ENCODE measurements around the gene MTA1.

The MTA1 gene

GRCh38 chr14:105401699-105402098 is 17.9 kb upstream of the MTA1 start:
- no peak overlapping the region for H3K4me3 ChIP-seq (replicated peaks; ENCODE audit: insufficient read depth, low read length)
- no peak overlapping the region for H3K27ac ChIP-seq (replicated peaks)
- no peak for DNase-seq (ENCODE audit: low read depth in 1 of 2, low spot score in 1 of 2)
- TF ChIP-seq POLR2AphosphoS5 (IDR thresholded peaks at IDR 0.05; ENCODE audit: low read depth): no peak
- TF ChIP-seq REST (IDR thresholded peaks at IDR 0.05; ENCODE audit: insufficient replicate concordance, low read depth): no peak
- no peaks in the 10 kb centered on the region for H3K27me3 ChIP-seq (ENCODE audit: insufficient read depth, poor library complexity, severe bottlenecking)

GRCh38 chr14:105408592-105408991 is 11.0 kb upstream of the MTA1 start:
- no peak for DNase-seq (ENCODE audit: low read depth in 1 of 2, low spot score in 1 of 2)
- Histone ChIP-seq H3K4me3 (replicated peaks; ENCODE audit: insufficient read depth, low read length) (no peak overlapping the region), H3K27ac (replicated peaks) (no peak overlapping the region), H3K27me3 (ENCODE audit: insufficient read depth, poor library complexity, severe bottlenecking) (peaks cover 12% of the 10 kb centered on the region)
- TF ChIP-seq GABPA (IDR thresholded peaks at IDR 0.05; ENCODE audit: low read depth) (no peak), CTCF (IDR thresholded peaks at IDR 0.05; ENCODE audit: insufficient read depth, low read length) (no peak), REST (IDR thresholded peaks at IDR 0.05; ENCODE audit: insufficient replicate concordance, low read depth) (no peak), SPI1 (IDR thresholded peaks at IDR 0.05; ENCODE audit: borderline replicate concordance, low read depth) (no peak)

- Histone ChIP-seq H3K27me3 (ENCODE audit: insufficient read depth, poor library complexity, severe bottlenecking) (peaks cover 12% of the 10 kb centered on the region), H3K4me3 (replicated peaks; ENCODE audit: insufficient read depth, low read length) (no peak overlapping the region), H3K27ac (replicated peaks) (no peak overlapping the region)
- TF ChIP-seq GABPA (IDR thresholded peaks at IDR 0.05; ENCODE audit: low read depth): no peak
- TF ChIP-seq SPI1 (IDR thresholded peaks at IDR 0.05; ENCODE audit: borderline replicate concordance, low read depth): no peak
- no peak for TF ChIP-seq REST (IDR thresholded peaks at IDR 0.05; ENCODE audit: insufficient replicate concordance, low read depth)
- no peak for TF ChIP-seq CTCF (IDR thresholded peaks at IDR 0.05; ENCODE audit: insufficient read depth, low read length)
- TF ChIP-seq POLR2AphosphoS5 (IDR thresholded peaks at IDR 0.05; ENCODE audit: low read depth): no peak
- DNase-seq (ENCODE audit: low read depth in 1 of 2, low spot score in 1 of 2): peak in 1 of 2 experiments; percentile 74
These were observed 10.3 kb upstream of the MTA1 start for GRCh38 chr14:105409364-105409763.

DNA sequence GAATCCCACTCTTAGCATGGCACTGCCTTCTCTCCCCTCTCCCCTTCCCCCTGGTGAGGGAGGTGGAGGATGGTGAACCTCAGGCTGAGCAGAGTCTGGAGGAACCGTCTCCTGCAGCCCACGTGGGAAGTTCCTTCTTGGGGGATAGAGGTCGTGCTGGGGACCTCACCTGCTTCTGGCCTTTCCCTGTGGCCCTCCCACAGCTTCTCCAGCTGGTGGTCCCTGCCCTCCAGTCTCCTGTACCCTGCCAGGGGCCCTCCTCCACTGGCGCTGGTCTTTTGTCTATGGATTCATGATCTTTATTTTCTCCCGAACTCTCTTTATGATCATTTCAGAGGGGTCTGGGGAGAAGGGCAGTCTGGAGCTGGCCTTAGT is 9.0 kb upstream of the MTA1 start:
- DNase-seq (ENCODE audit: low read depth in 1 of 2, low spot score in 1 of 2): no peak
- peaks cover 12% of the 10 kb centered on the region for H3K27me3 ChIP-seq (ENCODE audit: insufficient read depth, poor library complexity, severe bottlenecking)
- TF ChIP-seq REST (IDR thresholded peaks at IDR 0.05; ENCODE audit: insufficient replicate concordance, low read depth) (no peak), POLR2AphosphoS5 (IDR thresholded peaks at IDR 0.05; ENCODE audit: low read depth) (no peak), CTCF (IDR thresholded peaks at IDR 0.05; ENCODE audit: insufficient read depth, low read length) (no peak), SPI1 (IDR thresholded peaks at IDR 0.05; ENCODE audit: borderline replicate concordance, low read depth) (no peak), GABPA (IDR thresholded peaks at IDR 0.05; ENCODE audit: low read depth) (no peak)
- no peak overlapping the region for H3K27ac ChIP-seq (replicated peaks)
- no peak overlapping the region for H3K4me3 ChIP-seq (replicated peaks; ENCODE audit: insufficient read depth, low read length)

All from HL-60 (cell line).